ENCODE data around the gene NUFIP1. TPM values are rescaled to one million over a fixed set of nuclear protein-coding genes. Genes with fewer than 3 reads are reported as not detected.
"Not testable (repeated sequence)": the region's sequence is repeated elsewhere in the genome, so short reads cannot be mapped to it uniquely, and the experiment has no call there.

Gene NUFIP1
- polyA plus RNA-seq, 3 donors = 10.8 to 11.8 (median 11.7) TPM

DNA sequence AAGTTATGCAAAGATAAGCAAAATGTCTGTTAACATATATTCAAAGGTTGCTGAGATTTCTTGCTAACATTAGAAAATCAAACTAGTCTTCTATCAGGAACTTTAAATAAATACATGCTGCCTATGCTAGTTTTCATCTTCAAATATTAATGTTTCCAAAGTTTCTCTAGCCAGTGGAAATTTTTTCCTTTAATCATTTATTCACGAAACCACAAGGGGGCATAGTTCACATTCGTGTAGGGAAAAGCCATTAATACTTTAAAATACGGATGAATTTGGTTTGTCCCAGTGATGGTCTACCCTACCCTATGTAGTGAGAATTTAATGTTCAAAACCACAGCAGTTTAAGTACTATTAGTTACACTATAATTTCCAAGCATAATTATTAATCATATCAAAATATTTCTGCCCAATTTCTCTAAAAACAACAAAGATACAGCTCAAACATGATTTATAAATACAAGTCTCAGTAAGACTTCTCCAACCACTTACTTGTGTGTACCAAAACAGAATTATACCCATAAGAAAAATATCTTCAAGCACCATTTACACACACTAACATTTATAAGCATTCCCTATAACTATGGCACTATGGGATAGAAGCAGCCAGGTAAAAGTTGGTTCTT lies 16.2 kb downstream of the NUFIP1 start:
- DNase-seq = no peak

- no peak for DNase-seq
Measured at GRCh38 chr13:44971656-44972595, 17.3 kb downstream of the NUFIP1 start.

- DNase-seq = peak; percentile 69
Measured at GRCh38 chr13:44969551-44970484, 19.5 kb downstream of the NUFIP1 start.

DNA sequence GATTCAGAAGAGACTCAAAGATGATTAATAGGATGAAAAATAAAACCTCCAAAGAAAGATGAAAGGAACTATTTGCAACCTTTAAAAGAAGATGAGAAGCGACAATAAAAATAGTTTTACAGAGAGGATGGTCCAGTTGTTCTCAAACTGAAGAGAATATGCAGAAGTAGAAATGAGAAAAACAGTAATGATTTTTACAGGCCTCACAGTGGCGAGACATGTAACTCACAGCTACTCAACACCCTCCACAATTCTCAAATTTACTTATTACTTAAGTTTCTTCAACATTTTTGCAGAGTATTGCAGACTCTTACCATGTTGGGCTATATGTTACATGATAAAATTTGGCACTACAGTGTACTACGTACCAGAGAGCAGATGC lies 20.8 kb downstream of the NUFIP1 start:
- no peak for DNase-seq

GRCh38 chr13:44967704-44968433 lies 21.4 kb downstream of the NUFIP1 start:
- DNase-seq = no peak

DNA sequence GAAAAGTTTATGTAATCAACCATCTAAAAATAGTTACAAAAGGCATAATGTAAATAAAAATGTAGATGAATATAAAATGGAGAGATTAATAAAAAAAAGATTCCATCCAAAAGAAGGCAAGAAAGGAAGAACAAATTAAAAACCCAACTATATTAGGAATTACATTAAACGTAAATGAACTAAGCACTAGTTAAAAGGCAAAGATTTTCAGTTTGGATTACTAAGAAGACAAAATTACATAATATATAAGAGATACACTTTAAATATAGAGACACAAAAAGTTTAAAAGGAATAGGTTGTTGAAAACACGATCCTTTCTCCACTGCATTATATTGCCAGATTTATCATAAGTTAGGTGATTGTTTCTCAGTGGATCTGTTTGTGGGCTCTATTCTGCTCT lies 27.3 kb downstream of the NUFIP1 start:
- DNase-seq = no peak

GRCh38 chr13:44955406-44955805 lies 33.9 kb downstream of the NUFIP1 start:
- DNase-seq = no peak

DNA sequence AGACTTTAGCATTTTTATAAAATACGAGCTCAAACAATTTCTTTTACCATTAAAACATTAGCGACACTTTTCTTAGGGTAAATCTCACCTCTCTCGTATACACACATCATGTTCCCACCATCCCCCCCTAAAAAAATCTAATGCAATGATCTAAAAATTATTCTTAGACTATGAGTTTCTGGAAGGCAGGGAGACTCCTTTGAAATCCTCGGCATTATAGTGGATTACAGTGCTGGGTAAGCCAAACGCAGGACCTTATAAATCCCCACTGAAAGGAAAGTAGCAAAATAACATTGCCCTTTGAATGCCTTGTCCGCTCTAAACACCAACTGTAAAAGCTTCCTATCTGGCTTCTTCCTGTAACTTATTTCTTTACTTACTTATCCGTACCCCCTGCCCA lies 35.0 kb downstream of the NUFIP1 start:
- no peak for DNase-seq

DNA sequence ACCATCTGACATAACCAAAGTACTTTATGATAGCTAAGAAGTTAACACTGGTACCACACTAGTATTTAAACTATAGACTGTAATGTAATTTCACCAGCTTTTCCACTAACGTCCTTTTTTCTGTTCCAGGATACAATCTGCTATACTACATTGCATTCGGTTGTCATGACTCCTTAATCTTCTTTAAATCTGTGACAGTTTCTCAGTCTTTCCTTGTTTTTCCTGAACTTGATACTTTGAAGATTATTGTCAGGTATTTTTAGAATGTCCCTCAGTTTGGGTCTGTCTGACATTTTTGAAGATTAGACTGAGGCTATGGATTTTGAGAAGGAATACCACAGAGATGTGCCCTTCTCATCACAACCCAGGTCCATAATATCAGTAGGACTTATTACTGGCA lies 36.6 kb downstream of the NUFIP1 start:
- DNase-seq = no peak

DNA sequence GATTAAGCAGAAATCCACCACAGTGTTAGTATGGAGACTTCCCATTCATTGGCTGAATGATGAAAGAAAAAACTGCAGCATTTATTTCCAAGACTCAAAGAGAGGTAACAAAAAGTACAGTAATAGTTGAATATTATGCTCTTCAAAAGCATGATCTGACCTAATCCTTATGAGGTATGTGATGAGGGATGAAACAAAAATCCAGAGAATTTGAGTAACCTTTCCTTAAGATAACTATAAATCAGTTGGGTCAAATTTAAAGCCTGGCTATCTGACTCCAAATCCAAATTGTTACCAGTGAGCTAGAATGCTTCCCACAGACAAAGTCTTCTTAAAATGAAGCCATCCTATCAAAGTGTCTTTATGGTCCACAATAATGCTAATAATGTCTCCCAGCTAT lies 38.1 kb downstream of the NUFIP1 start:
- no peak for DNase-seq

DNA sequence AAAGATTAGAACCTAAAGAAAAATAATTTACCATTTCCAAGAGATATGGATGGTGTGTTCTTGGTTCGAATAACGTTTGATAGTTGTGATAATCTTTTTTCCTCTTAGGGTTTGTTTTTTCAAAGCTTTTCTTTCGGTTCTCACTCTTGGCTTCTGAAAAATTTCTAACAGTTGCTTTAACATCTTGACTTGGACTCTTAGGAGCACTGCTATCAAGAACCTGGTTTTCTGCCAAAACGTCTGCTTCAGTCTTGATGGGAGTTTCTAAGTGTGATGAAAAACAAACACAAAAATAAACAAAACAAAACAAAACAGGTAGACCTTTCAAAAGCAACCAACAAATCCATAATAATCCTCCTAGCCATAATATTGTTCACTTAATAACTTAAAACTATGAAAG lies 45.9 kb downstream of the NUFIP1 start:
- DNase-seq = not testable (repeated sequence)

DNA sequence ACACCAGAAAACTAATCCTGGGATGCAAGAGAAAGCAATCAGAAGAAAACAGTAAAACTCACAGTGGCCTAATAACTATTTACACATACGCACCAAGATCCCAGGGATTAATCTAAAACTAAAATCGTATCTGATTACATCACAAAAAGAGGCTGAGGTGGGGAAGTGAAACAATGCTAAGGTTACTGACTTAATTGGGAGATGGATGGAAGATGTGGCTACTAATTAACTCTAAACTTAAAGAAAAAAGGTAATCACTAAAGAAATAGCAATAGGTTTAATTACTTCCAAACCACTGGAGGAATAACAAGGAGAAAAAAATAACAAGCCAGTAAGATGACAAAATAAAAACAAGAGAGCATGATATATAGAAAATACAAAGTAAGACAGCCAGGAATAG lies 50.4 kb downstream of the NUFIP1 start:
- no peak for DNase-seq

DNA sequence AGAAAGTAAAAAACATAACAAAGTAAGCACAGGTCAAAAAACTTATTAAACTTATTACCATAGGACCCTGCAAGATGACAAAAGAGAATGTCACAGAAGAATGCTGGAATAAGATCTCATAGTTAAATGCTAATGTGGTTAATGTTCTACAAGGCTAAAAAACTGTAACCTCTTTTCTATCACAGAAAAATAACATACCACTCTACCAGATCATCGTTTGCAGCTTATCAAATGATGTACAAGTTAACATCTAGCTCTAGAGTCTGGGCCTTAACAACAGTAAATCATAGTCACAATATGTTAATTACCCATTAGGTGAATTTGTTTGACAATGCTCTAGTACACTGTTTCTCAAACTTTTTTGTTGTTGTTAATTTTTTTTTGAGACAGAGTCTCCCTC lies 53.0 kb downstream of the NUFIP1 start:
- no peak for DNase-seq

DNA sequence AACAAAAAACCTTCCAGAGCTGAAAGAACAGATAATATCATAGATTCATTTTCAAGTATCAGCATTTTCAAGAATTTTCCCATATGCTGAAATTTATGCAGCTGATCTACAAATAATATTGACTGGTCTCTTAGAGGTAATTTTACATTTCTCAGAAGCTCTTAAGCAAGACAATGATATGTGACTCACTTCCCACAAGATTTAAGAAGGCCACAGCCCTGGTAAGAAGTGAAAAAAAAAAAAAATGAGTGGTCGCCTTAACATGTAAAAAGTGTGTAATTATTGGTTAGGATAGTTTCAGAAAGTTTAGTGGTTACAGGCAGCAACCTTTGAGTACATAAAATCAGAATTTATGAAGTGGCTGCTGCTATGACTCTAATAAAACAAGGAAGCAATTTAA lies 54.5 kb downstream of the NUFIP1 start:
- no peak for DNase-seq

- DNase-seq = no peak
Measured at GRCh38 chr13:44932850-44933251, 56.4 kb downstream of the NUFIP1 start.

DNA sequence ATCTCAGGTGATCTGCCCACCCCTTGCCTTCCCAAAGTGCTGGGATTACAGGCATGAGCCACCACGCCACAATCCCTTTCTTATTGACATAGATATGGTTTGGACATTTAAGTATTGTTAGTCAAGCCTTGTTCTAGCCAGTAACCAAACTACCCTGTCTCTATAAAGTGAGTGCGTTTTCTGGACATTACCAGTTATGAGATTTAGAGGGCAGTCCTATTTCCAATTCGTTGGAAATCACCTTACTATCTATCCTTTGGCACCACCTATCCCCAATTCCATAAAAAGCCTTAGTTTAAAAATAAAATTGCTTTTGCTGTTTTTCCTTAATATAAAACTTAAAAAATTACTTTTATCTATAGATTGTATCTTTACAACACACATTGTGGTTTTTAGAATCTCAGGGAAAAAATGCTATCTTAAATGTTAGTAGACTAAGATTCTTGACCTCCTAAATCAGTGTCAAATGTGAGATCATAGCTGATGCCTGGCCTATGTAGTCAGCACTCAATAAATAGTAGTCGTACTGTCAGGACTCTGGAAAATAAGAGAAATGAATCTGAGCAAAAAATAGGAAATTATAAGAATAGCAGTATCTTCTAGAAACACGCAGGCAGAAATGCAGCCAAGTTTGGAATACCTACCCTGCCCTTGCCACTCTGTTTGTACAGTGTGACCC lies 57.0 kb downstream of the NUFIP1 start:
- DNase-seq = no peak

GRCh38 chr13:44930963-44931623 lies 58.2 kb downstream of the NUFIP1 start:
- DNase-seq = no peak

- DNase-seq = no peak
Measured at GRCh38 chr13:44930280-44930679, 59.0 kb downstream of the NUFIP1 start.

DNA sequence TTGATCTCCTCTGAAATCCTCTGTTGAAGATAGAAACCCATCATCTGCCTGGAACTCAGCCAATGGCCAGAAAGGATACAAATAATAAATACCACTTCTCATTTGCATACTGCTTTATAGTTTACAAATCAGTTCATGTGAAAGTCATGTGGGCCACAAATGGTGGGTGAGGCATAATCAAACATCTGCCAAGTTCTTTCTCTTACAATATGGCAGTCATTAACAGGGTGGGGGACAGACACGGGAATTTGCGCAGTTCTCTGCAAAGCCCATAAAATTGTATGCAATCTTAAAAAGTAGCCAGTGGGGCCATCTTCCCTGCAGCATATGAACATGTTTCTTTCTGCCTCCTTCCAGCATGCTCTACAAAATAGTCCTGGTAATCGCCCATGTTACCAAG lies 59.6 kb downstream of the NUFIP1 start:
- no peak for DNase-seq

GRCh38 chr13:44927968-44928367 lies 61.3 kb downstream of the NUFIP1 start:
- DNase-seq = no peak
